A673 (cell line): ENCODE data around the gene PHF21A.

ENCODE experiments used
- CTCF ChIP-seq: fragments of 300-800, 200-600 bp; sonication (generic); conservative IDR thresholded peaks from 2 replicates; pipeline ENCODE4 v1.5.1; 2017; ENCODE audit warnings: low read depth, mild to moderate bottlenecking, antibody characterized with exemption, low read length, moderate library complexity, mixed read lengths
- EZH2 ChIP-seq: fragments of 200-600 bp; sonication (generic); IDR thresholded peaks from 2 replicates; pipeline ENCODE4 v1.6.1; 2017; ENCODE audit warnings: borderline replicate concordance, low read depth, mild to moderate bottlenecking, mixed read lengths, antibody characterized with exemption, low read length; ENCODE audit not compliant: poor library complexity, severe bottlenecking

- peak; percentile 77 for TF ChIP-seq CTCF
- TF ChIP-seq EZH2 = no peak
These were observed 3.4 kb downstream of the PHF21A start for GRCh38 chr11:46117842-46118241.
